Transverse colon (tissue), 4 donors: ENCODE data around the gene LAMA2.

Source experiments
- EP300 ChIP-seq: sonication (generic); formaldehyde crosslinking; IDR thresholded peaks from one replicate; pipeline ENCODE4 v1.6.1; 2017; ENCODE audit warnings: antibody characterized with exemption, low read depth
- POLR2AphosphoS5 ChIP-seq, 3 donors: sonication (generic); formaldehyde crosslinking; IDR thresholded peaks; one replicate each; pipeline ENCODE4 v1.6.1; 2016; ENCODE audit warnings: antibody characterized with exemption in 3 of 3
- TF ChIP-seq, protein P1 (sequence below), 5 experiments: fragments of 200-600 bp in 3 of 5; fragments of 450-650 bp in 2 of 5; sonication (generic) in 3 of 5; IDR thresholded peaks; 1 replicate in 2 of 5; 2 replicates in 3 of 5; pipeline ENCODE4 v1.5.1; 2016 to 2017; ENCODE audit warnings: antibody characterized with exemption in 5 of 5, inconsistent platforms in 3 of 5, mild to moderate bottlenecking in 2 of 5, moderate library complexity in 1 of 5

- TF ChIP-seq EP300: no peak
- TF ChIP-seq, protein P1, sequence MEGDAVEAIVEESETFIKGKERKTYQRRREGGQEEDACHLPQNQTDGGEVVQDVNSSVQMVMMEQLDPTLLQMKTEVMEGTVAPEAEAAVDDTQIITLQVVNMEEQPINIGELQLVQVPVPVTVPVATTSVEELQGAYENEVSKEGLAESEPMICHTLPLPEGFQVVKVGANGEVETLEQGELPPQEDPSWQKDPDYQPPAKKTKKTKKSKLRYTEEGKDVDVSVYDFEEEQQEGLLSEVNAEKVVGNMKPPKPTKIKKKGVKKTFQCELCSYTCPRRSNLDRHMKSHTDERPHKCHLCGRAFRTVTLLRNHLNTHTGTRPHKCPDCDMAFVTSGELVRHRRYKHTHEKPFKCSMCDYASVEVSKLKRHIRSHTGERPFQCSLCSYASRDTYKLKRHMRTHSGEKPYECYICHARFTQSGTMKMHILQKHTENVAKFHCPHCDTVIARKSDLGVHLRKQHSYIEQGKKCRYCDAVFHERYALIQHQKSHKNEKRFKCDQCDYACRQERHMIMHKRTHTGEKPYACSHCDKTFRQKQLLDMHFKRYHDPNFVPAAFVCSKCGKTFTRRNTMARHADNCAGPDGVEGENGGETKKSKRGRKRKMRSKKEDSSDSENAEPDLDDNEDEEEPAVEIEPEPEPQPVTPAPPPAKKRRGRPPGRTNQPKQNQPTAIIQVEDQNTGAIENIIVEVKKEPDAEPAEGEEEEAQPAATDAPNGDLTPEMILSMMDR (IDR thresholded peaks at IDR 0.05): no peak
- no peak for TF ChIP-seq POLR2AphosphoS5 (IDR thresholded peaks at IDR 0.05)
These were observed 595.4 kb downstream of the LAMA2 start for GRCh38 chr6:129478379-129478778.
